Fibroblast of lung (primary cell): ENCODE results near the gene PROX2. TPM values are rescaled to one million over a fixed set of nuclear protein-coding genes. Genes with fewer than 3 reads are reported as not detected.

ENCODE experiments used
- DNase-seq, 2 donors: peaks; one replicate each; pipeline versions ENCODE4 v3.0.0 to v3.0.0-alpha.2; 2010; ENCODE audit warnings: low read depth in 2 of 2
- H2AFZ ChIP-seq: 2 replicates; pipeline ENCODE4 v1.5.1; 2012; ENCODE audit warnings: low read length, control low read depth, inconsistent platforms
- H3K27ac ChIP-seq: 2 replicates; pipeline ENCODE4 v1.5.1; 2011; ENCODE audit warnings: low read length, control low read depth; ENCODE audit not compliant: insufficient read depth
- H3K27me3 ChIP-seq: 2 replicates; pipeline ENCODE4 v1.5.1; 2011; ENCODE audit warnings: mild to moderate bottlenecking, low read length; ENCODE audit not compliant: control insufficient read depth, insufficient read depth
- H3K36me3 ChIP-seq: 2 replicates; pipeline ENCODE4 v1.5.1; 2011; ENCODE audit warnings: low read length; ENCODE audit not compliant: control insufficient read depth, insufficient read depth
- H3K4me1 ChIP-seq: 2 replicates; pipeline ENCODE4 v1.5.1; 2011; ENCODE audit warnings: low read length; ENCODE audit not compliant: control insufficient read depth, insufficient read depth; ENCODE audit errors: extremely low read depth
- H3K4me2 ChIP-seq: 2 replicates; pipeline ENCODE4 v1.5.1; 2011; ENCODE audit warnings: low read length, control low read depth; ENCODE audit not compliant: insufficient read depth; ENCODE audit errors: extremely low read depth
- H3K4me3 ChIP-seq, 4 experiments: fragments of 200-600 bp in 1 of 4; sonication (generic) in 1 of 4; replicated peaks in 1 of 4; 2 replicates each; pipeline ENCODE4 v1.5.1; 2011 to 2016; ENCODE audit warnings: low read length in 4 of 4, low read depth in 3 of 4, mild to moderate bottlenecking in 3 of 4, control low read depth in 2 of 4, inconsistent platforms in 1 of 4, mixed read lengths in 1 of 4; ENCODE audit not compliant: insufficient read depth in 1 of 4; ENCODE audit errors: control extremely low read depth in 1 of 4
- H3K79me2 ChIP-seq: 2 replicates; pipeline ENCODE4 v1.5.1; 2012; ENCODE audit warnings: mild to moderate bottlenecking, low read length, inconsistent platforms; ENCODE audit not compliant: control insufficient read depth, insufficient read depth
- H3K9ac ChIP-seq: 2 replicates; pipeline ENCODE4 v1.5.1; 2011; ENCODE audit warnings: mild to moderate bottlenecking, low read length, control low read depth; ENCODE audit not compliant: insufficient read depth
- H3K9me3 ChIP-seq: 2 replicates; pipeline ENCODE4 v1.5.1; 2012; ENCODE audit warnings: low read depth, low read length; ENCODE audit not compliant: control insufficient read depth, insufficient read depth
- H4K20me1 ChIP-seq: 2 replicates; pipeline ENCODE4 v1.5.1; 2011; ENCODE audit warnings: low read length; ENCODE audit not compliant: control insufficient read depth, insufficient read depth; ENCODE audit errors: extremely low read depth
- EZH2 ChIP-seq: IDR thresholded peaks from 2 replicates; pipeline ENCODE4 v1.5.1; 2012; ENCODE audit warnings: low read length, control low read depth, mild to moderate bottlenecking; ENCODE audit errors: missing control alignments
- polyA plus RNA-seq, 2 donors: library from polyadenylated mRNA; depleted of rRNA in 1 of 2; stranded (reverse) in 1 of 2; unstranded in 1 of 2; fragments of >200 nt; gene quantifications; 2 replicates each; pipeline ENCODE4 v1.2.1, GENCODE V29; 2011 to 2012; ENCODE audit warnings: missing spikeins in 1 of 2
- total RNA-seq: library from RNA; depleted of rRNA; stranded (reverse); fragments of >200 nt; gene quantifications from 2 replicates; pipeline ENCODE4 v1.2.1, GENCODE V29; 2014
- TF ChIP-seq, protein P1 (sequence below), 2 donors: IDR thresholded peaks in 1 of 2; conservative IDR thresholded peaks in 1 of 2; 1 replicate in 1 of 2; 2 replicates in 1 of 2; pipeline ENCODE4 v1.5.1; 2011 to 2012; ENCODE audit warnings: low read length in 2 of 2, control low read depth in 1 of 2, inconsistent platforms in 1 of 2, low read depth in 1 of 2, mild to moderate bottlenecking in 1 of 2

PROX2 gene
- total and polyA plus RNA-seq, 2 donors (not counting 1 experiment from before 2014, with no cell fraction given), result 0.01 TPM; not detected in 1

GRCh38 chr14:74905595-74906142, 29.7 kb upstream of the PROX2 start:
- Histone ChIP-seq H4K20me1 (no peaks in the 10 kb centered on the region), H3K36me3 (peaks cover 17% of the 10 kb centered on the region), H3K9me3 (no peaks in the 10 kb centered on the region), H3K4me3 (no peak overlapping the region), H3K27ac (peak overlapping the region; percentile 19), H3K4me2 (no peak overlapping the region), H3K79me2 (no peaks in the 10 kb centered on the region), H3K27me3 (no peaks in the 10 kb centered on the region), H3K9ac (no peak overlapping the region), H3K4me1 (peaks cover 6% of the 10 kb centered on the region), H2AFZ (no peak overlapping the region)
- TF ChIP-seq, protein P1, sequence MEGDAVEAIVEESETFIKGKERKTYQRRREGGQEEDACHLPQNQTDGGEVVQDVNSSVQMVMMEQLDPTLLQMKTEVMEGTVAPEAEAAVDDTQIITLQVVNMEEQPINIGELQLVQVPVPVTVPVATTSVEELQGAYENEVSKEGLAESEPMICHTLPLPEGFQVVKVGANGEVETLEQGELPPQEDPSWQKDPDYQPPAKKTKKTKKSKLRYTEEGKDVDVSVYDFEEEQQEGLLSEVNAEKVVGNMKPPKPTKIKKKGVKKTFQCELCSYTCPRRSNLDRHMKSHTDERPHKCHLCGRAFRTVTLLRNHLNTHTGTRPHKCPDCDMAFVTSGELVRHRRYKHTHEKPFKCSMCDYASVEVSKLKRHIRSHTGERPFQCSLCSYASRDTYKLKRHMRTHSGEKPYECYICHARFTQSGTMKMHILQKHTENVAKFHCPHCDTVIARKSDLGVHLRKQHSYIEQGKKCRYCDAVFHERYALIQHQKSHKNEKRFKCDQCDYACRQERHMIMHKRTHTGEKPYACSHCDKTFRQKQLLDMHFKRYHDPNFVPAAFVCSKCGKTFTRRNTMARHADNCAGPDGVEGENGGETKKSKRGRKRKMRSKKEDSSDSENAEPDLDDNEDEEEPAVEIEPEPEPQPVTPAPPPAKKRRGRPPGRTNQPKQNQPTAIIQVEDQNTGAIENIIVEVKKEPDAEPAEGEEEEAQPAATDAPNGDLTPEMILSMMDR (conservative IDR thresholded peaks at IDR 0.05 in 1 of 2, IDR thresholded peaks at IDR 0.05 in 1 of 2; ENCODE audit: low read depth in 1 of 2, low read length in 2 of 2), result peak; percentile 91 to 98
- TF ChIP-seq EZH2, result no peak
- DNase-seq, result peak; percentile 20 to 53

DNA sequence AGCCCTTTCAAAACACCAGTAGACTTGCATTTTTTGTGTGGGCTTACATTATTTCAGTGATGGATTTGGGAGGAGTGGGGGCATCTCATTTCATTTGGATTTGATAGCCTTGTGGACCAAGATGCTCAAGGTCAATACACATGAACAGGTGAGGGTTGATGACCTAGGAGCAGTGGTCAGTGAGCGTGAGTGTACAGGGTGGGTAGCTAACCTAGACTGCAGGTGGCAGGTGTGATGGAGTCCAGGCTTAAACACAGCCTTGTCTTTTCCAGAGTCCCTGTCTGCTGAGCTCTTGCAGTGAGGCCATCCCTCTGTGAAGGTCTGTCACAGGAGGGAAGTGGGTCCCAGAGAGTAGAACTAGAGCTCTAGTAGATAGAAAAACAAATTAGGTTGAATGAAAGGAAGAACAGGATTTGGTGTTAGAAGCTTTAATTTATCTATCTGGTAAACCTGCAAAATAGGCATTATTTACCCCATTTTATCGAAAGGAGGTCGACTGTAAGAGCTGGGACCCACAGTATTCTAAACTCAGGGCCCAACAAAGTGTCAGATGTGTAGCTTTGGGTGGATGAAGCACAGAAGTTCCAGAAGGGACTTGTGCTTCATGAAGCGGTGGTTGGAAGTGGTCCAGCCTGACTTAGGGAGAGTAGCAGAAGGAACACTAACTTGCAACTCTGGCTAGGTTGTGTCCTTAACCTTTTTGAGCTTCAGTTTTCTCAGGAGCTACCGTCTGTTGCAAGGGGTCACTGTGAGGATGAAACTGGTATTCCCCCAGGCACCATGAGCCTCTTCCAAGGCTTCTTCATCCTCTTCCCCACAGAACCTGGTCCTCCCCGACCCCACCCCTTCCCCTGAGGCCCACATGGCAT, 28.9 kb upstream of the PROX2 start:
- Histone ChIP-seq H3K4me1 (peaks cover 3% of the 10 kb centered on the region), H3K36me3 (peaks cover 17% of the 10 kb centered on the region), H3K9me3 (no peaks in the 10 kb centered on the region), H4K20me1 (no peaks in the 10 kb centered on the region), H3K4me2 (no peak overlapping the region), H3K27ac (no peak overlapping the region), H3K9ac (no peak overlapping the region), H3K27me3 (no peaks in the 10 kb centered on the region), H2AFZ (no peak overlapping the region), H3K79me2 (no peaks in the 10 kb centered on the region), H3K4me3 (no peak overlapping the region)
- no peak for TF ChIP-seq EZH2
- TF ChIP-seq, protein P1 (conservative IDR thresholded peaks at IDR 0.05 in 1 of 2, IDR thresholded peaks at IDR 0.05 in 1 of 2; ENCODE audit: low read depth in 1 of 2, low read length in 2 of 2), result no peak
- no peak for DNase-seq

DNA sequence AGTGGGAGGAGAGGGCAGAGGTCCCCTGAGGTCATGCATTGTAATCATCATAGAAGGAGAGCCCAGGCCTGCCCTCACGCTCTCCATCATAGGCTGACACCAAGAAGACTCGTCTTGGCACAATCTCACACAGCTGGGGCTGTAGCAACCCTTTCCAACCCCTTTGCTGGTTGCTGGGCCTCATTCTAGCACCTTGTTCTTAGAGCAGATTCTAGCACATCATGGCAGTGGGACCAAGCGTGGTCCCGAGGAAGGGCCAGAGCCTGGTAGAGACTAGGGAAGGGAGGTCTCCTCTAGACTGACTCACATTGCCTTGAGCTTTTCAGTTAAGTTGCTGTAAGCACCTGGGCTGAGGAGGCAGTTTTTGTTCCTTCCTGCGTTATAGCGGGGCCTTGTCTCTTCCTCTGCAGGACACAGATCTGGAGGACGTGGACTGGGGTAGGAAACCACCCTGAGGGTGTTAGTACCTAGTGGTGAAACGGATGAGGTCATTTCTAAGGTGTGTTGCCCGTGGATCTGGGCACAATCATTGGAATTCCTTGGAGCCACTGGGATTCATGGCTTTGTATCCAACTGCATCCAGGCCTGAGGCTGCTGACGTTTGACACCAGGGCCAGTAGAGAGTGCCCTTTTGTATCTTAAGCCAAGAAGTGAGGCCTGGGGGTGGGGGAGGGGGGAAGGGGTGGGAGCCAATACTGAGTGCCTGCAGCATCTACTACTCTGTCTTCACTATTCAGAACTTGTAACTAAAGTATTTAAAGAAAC, 27.2 kb upstream of the PROX2 start:
- no peaks in the 10 kb centered on the region for H4K20me1 ChIP-seq
- no peak overlapping the region for H2AFZ ChIP-seq
- no peaks in the 10 kb centered on the region for H3K9me3 ChIP-seq
- H3K27ac ChIP-seq, result no peak overlapping the region
- H3K4me1 ChIP-seq, result peaks cover 3% of the 10 kb centered on the region
- TF ChIP-seq, protein P1 (conservative IDR thresholded peaks at IDR 0.05 in 1 of 2, IDR thresholded peaks at IDR 0.05 in 1 of 2; ENCODE audit: low read depth in 1 of 2, low read length in 2 of 2), result no peak
- no peak overlapping the region for H3K9ac ChIP-seq
- no peaks in the 10 kb centered on the region for H3K79me2 ChIP-seq
- H3K27me3 ChIP-seq, result no peaks in the 10 kb centered on the region
- no peak overlapping the region for H3K4me2 ChIP-seq
- H3K36me3 ChIP-seq, result peaks cover 26% of the 10 kb centered on the region
- DNase-seq, result no peak
- no peak overlapping the region for H3K4me3 ChIP-seq
